ENCODE data around the gene RNU5D-1. TPM values are rescaled to one million over a fixed set of nuclear protein-coding genes. Genes with fewer than 3 reads are reported as not detected.
"Not testable (repeated sequence)": the region's sequence is repeated elsewhere in the genome, so short reads cannot be mapped to it uniquely, and the experiment has no call there.

Gene RNU5D-1
- not detected for total RNA-seq
- long read RNA-seq, partial matches to known transcripts = 0 of 1 reads
- long read RNA-seq, other reads (novel, unspliced or antisense) = 0 of 1 reads

DNA sequence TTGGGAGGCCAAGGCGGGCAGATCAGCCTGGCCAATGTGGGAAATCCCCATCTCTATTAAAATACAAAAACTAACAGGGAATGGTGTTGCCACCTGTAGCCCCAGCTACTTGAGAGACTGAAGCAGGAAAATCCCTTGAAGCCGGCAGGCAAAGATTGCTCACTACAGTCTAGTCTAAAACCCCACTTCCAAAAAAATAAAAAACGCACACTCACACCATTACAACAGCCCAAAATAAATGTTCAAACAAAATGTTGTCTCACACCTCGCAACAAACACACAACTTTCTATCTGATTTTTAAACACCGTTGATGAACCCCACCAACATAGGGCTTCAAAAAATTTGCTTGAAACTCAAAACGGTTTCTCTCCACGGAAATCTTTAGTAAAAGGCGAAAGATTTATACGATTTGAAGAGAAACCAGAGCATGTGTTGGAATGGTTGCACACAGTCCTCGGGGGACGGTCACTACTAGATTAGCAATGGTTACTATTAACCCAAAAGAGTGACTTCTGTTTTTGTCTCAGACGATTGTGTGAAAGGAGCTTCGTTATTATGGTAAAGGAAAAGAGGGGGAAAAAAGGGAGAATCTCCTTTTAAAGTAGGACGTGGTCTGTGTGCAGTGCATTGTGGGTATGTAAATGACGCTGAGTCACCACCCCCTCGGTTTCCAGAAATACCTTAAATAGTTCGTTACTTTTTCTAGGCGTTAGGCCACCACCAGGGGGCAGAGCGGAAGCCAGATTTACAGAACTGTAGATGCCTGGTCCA lies at the start of gene RNU5D-1:
TSS of gene RNU5D-1 (minus strand) at position 430 of the 772 bp plus-strand sequence.
- DNase-seq = peak; percentile 94
- ATAC-seq (ENCODE audit: poor library complexity) = peak; percentile 91
- intact Hi-C loops (cut with DNase I) = no loop called here

DNA sequence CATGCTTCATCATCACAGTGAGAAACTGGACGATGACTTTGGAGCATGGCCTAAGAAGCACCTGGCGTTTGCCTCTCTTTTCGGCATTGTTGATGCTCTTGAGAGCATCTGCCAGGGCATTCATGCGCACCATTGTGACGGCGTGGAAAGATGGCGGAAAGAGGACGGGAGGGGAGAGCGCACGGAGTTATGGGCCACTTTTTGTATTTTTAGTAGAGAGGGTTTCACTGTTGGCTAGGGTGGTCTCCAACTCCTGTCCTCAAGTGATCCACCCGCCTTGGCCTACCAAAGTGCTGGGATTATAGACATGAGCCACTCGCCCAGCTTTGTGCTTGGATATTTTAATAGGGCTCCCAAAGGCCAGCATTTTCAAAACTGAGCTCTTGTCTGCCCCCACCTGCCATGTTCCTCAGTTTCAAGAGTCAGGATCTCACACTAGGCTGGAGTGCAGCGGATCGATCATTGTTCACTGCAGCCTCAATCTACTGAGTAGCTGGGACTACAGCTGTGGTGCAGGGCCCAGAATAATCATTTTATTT lies 49.7 kb upstream of the RNU5D-1 start:
- intact Hi-C loops (cut with DNase I) = loop anchor here (10.0 kb wide), 1 partner anchor 54 kb away; no protein-coding TSS in a partner anchor
- ATAC-seq (ENCODE audit: poor library complexity) (no peak), DNase-seq (no peak)

DNA sequence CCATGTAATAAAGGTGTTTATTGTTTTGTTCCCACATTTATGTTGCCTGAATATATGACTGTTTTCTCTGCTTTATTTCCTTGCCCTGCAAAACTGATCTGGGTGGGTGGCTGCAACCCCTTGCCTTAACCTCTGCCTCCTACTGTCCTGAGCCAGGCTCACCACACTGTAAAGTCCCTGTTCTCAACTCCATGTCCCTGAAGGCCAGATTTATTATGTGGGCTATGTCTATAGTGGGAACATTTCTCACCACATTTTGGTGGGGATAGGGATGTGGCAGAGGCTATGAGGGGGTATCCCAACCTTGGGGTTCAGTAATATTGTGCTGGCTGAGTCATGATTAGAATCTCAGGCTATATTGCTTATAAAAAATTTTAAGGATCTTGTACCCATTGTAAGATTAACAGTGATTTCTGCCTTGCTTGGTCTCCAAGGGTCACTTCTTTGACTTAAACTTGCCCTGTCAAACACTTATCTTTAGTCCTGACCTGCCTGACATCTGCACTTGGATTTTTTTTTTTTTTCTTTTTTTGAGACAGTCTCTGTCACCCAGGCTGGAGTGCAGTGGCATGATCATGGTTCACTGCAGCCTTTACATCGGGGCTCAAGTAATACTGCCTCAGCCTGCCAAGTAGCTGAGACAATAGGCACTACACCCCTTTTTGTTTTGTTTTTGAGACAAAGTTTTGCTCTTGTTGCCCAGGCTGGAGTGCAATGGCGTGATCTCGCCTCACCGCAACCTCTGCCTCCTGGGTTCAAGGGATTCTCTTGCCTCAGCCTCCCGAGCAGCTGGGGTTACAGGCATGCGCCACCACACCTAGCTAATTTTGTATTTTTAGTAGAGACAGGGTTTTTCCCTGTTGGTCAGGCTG lies 48.0 kb upstream of the RNU5D-1 start:
- DNase-seq (no peak), ATAC-seq (ENCODE audit: poor library complexity) (no peak)
- intact Hi-C loops (cut with DNase I) = no loop called here

DNA sequence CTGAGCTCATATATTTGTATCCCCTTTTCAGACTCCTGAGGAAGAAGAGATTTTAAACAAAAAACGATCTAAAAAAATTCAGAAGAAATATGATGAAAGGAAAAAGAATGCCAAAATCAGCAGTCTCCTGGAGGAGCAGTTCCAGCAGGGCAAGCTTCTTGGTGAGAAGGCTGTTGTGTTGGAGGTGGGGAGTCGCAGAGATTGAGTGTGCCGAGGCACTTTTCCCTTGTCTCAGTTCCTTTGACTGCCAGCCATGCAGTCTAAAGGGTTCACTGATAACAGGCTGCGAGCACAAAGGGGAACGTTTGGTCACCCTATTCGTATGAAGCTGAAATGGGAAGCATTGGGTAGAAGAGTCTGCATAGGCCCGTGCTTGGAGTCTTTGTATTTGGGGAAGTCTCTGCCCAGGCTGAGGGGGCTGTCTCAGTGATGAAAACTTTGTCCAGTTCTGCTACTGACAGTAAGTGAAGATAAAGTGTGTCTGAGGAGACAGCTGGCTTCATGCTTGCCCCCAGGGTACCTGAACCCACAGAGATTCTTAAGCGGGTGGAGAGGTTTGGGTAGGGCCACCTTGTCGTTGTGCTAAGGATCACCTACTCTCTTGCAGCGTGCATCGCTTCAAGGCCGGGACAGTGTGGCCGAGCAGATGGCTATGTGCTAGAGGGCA lies 47.1 kb upstream of the RNU5D-1 start:
- intact Hi-C loops (cut with DNase I) = no loop called here
- no peak for DNase-seq

DNA sequence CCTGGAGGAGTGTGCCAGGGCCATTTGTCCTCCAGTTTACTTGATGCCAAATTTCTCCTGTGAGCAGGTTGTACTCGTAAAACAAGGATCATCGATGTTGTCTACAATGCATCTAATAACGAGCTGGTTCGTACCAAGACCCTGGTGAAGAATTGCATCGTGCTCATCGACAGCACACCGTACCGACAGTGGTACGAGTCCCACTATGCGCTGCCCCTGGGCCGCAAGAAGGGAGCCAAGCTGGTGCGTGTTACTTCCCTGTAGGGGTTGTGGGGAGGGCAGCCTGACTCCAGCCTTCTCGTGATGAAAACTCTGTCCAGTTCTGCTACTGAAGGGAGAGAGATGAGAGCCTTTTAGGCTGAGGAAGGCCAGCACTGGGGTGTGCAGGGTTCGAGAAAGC lies 46.6 kb upstream of the RNU5D-1 start:
- ATAC-seq (ENCODE audit: poor library complexity) = no peak
- intact Hi-C loops (cut with DNase I) = no loop called here
- no peak for DNase-seq

More for the DNA sequence above, 47.1 kb upstream of the RNU5D-1 start:
- no peak for ATAC-seq (ENCODE audit: poor library complexity)

DNA sequence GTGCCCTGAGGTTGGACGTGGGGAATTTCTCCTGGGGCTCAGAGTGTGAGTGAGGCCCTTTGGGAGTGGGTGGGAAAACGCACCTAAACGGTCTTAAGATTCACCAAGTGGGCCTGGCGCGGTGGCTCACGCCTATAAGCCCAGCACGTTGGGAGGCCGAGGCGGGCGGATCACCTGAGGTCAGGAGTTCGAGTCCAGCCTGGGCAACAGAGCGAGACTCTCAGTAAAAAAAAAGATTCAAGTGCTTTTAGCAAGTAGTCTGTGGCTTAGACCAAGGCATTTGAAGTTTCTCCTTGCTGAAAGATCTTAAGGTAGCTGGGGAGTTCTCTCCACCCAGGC lies 45.7 kb upstream of the RNU5D-1 start:
- DNase-seq (no peak), ATAC-seq (ENCODE audit: poor library complexity) (no peak)
- intact Hi-C loops (cut with DNase I) = no loop called here

DNA sequence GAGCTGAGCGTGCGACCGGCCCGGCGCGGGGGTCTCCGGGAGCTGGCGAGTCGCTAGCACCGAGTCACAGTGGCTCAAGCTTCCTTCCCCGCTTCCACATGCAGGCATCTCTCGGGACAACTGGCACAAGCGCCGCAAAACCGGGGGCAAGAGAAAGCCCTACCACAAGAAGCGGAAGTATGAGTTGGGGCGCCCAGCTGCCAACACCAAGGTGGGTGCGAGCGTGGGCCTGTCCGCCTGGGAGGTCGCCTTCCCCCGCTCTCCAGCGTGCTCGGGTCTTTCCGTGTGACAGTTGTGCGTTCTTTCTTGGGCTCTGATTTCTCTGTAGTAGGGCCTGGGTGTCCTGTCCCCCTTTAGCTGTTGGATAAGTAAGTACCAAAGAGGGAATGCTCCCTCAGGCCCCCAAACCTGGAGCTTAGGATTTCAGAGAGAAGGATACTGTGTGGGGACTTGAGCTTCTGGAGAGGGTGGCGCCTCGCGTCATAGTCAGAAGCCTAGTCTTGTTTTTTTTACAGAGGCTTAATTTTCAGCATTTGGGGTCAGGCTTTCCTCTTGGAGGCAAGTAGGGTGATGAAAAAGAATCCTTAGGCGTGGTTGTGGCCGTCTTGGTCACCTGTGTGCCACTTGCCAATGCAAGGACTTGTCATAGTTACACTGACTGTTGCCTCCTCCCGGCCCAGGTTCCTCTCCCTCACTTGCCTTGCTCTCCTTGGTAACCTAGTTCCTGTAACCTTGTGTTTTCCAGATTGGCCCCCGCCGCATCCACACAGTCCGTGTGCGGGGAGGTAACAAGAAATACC lies 45.2 kb upstream of the RNU5D-1 start:
- intact Hi-C loops (cut with DNase I) = no loop called here
- no peak for DNase-seq
- no peak for ATAC-seq (ENCODE audit: poor library complexity)

DNA sequence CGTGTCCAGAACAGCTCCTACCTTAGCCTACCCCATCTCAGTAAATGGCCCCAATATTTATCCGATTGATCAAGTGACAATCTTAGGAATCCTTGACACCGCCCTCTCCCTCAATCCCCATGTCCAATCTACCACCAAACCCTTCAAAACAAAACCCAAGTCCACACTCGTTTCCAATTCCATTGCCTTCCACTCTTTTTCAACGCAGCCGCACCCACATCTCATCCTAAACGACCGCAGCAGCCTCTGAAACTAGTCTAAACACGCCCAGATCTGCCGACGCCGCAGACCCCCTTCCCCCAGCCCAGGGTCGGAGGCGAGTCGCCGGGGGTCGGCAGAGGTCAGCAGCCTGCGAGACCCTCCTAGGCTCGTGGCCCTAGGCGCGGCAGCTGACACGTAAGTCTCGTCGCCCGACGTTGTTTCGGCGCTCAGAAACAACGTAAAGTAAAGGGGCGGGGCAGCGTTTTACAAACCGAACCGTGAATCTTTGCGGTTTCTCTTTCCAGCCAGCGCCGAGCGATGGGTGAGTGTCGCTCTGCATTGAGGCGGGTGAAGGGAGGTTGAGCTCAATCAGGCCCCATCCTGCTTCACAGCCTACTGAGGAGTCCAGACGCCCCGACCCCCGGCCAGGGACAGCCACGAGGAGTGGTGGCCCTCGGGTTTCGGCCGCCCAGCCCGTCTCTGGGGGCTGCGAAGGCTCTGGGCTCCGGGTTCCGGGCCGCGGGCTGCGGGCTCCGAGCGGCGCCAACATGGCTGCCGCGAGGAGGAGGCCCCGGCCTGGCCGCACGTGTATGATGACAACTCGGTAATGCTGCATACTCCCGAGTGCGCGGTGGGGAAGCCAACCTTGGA lies 44.3 kb upstream of the RNU5D-1 start, which contains the start of gene RPS8:
TSS of gene RPS8 (plus strand) at position 463 of the 852 bp plus-strand sequence. CDS start at position 520, 57 bp downstream.
- intact Hi-C loops (cut with DNase I) = no loop called here
- ATAC-seq (ENCODE audit: poor library complexity) = peak; percentile 96

DNA sequence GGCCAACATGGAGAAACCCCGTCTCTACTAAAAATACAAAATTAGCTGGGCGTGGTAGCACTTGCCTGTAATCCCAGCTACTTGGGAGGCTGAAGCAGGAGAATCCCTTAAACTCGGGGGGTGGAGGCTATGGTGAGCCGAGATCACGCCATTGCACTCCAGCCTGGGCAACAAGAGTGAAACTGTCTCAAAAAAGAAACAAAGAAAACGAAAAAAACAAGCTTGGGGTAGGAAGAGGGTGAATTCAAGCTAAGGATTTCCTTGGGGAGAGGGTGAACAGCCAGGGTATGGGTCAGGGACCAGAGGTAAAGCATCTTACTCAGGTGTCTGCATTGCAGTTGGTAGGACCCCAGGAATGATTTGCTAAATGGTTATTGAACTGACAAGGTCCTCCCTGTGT lies 35.5 kb upstream of the RNU5D-1 start:
- ATAC-seq (ENCODE audit: poor library complexity); intact Hi-C loops (cut with DNase I); DNase-seq: not testable (repeated sequence)

More for the DNA sequence above, 44.3 kb upstream of the RNU5D-1 start, which contains the start of gene RPS8:
- peak; percentile 94 for DNase-seq

DNA sequence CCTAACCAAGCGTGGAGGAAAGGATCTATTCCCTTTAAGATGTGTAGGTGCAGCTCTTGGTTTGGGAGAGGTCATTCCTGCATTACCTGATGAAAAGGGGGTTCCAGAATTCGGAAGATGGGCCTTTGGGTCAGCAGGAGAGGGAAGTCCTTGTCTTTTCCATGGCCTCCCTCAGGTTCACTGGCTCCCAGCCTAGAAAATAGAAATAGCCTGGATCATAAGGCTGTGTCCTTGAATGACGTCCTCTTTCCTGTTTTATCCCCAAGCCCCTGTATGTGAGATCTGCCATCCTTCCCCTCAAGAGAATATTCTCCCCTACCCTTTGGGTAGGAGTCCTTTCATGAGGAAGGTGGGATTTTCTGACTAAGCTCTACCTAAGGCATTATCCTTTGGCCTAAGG lies 29.9 kb upstream of the RNU5D-1 start:
- intact Hi-C loops (cut with DNase I) = no loop called here

DNA sequence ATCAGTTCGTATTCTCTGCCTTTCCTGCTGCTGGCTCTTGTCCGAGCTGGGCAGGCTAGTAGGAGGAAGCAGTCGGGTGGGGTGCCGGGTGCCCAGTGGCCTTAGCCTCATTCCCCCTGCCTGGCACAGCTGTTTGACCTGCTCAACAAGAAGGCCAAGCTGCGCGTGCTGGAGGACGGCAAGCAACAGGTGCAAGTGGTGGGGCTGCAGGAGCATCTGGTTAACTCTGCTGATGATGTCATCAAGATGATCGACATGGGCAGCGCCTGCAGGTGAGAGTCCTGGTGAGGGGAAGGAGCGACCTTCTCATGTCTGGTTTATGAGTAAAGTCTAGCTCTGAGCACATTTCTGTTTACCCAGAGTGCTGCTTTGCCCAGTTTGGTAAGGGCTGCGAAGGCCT lies 28.1 kb upstream of the RNU5D-1 start:
- intact Hi-C loops (cut with DNase I) = no loop called here
- no peak for DNase-seq
- ATAC-seq (ENCODE audit: poor library complexity) = no peak

More for the DNA sequence above, 29.9 kb upstream of the RNU5D-1 start:
- DNase-seq (no peak), ATAC-seq (ENCODE audit: poor library complexity) (peak; percentile 62)

DNA sequence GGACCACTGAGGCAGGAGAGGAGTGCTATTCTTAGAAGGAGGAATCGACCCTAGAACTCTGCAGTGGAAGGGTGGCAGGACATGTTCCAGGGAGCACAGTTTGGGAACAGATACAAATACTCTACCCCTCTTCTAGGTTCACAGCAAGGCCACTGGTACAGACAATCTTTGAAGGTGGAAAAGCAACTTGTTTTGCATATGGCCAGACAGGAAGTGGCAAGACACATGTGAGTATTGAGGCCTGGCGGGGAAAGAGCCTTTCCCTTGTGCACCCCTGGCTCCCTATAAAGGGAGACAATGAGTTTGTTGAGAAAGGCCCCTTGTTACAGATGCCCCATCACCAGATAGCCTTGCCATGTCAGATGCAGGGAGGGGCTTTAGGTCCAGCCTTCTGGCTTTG lies 26.4 kb upstream of the RNU5D-1 start:
- no peak for ATAC-seq (ENCODE audit: poor library complexity)
- intact Hi-C loops (cut with DNase I) = no loop called here
- DNase-seq = no peak

DNA sequence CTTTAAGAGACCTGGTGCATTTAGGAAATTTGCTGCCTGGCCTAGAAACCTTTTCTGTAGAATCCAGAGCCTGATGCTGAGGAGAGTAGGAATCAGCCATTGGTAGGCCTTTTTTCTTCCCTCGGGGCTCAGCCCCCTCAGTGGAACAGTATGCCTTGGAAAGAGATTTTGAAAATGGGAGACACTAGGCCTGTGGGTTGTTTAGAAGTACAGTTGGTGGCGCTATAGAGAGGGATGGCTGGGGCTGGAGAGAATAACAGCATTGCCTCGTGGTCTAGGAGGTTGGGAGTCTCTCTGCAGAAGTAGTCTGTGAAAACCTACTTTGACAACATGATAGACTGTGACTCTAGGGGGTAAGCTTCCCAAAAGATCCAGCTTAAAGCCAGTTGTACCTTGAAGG lies 16.9 kb upstream of the RNU5D-1 start:
- DNase-seq = no peak
- intact Hi-C loops (cut with DNase I) = no loop called here
- no peak for ATAC-seq (ENCODE audit: poor library complexity)

DNA sequence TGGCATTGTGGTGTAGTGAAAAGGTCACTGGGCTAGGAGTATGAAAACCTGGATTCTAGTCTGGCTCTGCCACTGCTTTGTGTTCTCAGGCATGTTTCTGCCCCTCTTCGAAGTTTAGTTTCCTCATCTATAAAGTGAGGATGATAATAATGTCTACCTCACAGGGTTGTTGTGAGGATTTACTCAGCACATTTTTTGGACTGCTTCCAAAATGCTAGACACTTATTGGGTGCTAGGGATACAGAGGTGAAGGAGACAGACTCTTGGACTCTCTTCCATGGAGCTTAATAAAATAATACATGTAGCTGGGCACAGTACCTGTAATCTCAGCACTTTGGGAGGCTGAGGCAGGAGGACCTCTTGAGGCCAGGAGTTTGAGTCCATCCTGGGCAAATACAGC lies 12.2 kb upstream of the RNU5D-1 start:
- intact Hi-C loops (cut with DNase I) = no loop called here
- DNase-seq (no peak), ATAC-seq (ENCODE audit: poor library complexity) (no peak)

DNA sequence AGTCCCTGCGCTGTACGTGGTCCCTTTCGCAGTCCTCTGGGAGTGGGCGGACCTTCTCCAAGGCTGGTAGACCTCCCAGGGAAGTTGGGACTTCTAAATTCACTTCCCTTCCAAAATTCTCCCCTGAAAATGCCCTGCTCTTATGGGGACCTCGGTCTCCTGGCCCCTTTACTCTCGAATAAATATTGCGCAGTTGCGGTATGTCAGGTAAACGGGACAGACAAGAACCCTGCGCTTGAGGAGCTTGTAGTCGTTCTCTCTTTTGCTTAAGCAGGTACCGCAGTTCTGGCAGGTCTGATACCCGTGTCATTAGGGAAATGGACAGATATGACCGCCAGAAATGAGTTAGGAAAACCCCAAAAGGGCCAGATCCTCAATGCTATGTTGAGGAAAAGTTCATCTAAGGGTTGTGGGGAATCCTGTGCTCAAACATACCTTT lies 9.2 kb upstream of the RNU5D-1 start:
- no peak for ATAC-seq (ENCODE audit: poor library complexity)
- intact Hi-C loops (cut with DNase I) = no loop called here
- no peak for DNase-seq

DNA sequence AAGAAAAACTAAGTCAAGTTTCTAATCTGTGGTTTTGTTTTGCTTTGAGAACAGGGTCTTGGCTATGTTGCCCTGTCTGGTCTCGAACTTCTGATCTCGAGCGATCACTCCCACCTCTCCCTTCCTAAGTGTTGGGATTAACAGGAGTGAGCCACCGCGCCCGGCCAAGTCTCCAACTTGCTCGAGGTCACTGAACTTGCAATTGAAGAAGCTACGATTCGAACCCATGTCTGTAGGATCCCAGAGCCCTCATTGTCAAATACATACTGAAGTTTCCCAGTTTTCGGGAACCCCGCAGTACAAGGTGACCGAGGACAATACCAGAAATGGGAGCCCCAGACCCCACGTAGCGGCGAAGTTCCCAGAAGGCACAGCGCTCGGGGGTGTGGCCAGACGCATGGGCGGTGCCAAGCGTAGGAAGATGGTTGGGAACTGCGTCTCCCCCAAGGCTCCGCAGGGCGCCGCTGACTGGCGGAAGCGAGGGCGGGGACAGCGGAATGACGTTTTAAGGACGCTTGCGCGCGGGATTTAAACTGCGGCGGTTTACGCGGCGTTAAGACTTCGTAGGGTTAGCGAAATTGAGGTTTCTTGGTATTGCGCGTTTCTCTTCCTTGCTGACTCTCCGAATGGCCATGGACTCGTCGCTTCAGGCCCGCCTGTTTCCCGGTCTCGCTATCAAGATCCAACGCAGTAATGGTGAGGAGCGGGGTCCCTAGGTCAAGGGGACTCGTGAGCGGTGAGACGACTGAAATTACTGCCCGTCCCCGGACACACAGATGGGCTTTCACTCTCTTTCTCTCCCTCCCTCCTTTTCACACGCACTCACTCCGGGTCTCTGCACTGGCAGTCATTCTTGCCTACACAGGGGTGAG lies 8.6 kb upstream of the RNU5D-1 start, which contains the start of gene KIF2C:
TSS of gene KIF2C (plus strand) at position 531 of the 872 bp plus-strand sequence. CDS start at position 627, 96 bp downstream.
- ATAC-seq (ENCODE audit: poor library complexity) (peak; percentile 100), DNase-seq (peak; percentile 98)
- intact Hi-C loops (cut with DNase I) = no loop called here

Measured in Right ventricle myocardium superior (tissue), 1 donor.